Lower lobe of right lung (tissue), 2 donors: ENCODE measurements around the gene MANBA. TPM values are rescaled to one million over a fixed set of nuclear protein-coding genes. Genes with fewer than 3 reads are reported as not detected.
"Not testable (repeated sequence)": the region's sequence is repeated elsewhere in the genome, so short reads cannot be mapped to it uniquely, and the experiment has no call there.

Source experiments
- ATAC-seq, 2 donors: fragments of 200-7000 bp; cut with Tn5 transposase; one replicate each; pipeline ENCODE4 v1.9.1; 2020 to 2022; ENCODE audit warnings: mild to moderate bottlenecking in 2 of 2, moderate library complexity in 2 of 2
- DNase-seq: peaks from one replicate; pipeline ENCODE4 v3.0.0-alpha.2; 2020
- H3K27ac ChIP-seq: fragments of 200-600 bp; one replicate; pipeline ENCODE4 v1.8.0; 2022
- H3K27me3 ChIP-seq: fragments of 200-600 bp; one replicate; pipeline ENCODE4 v1.8.0; 2022; ENCODE audit warnings: low read depth
- H3K36me3 ChIP-seq: fragments of 200-600 bp; one replicate; pipeline ENCODE4 v1.8.0; 2022; ENCODE audit warnings: mild to moderate bottlenecking
- H3K4me1 ChIP-seq: fragments of 200-600 bp; one replicate; pipeline ENCODE4 v1.8.0; 2022
- H3K4me3 ChIP-seq: fragments of 200-600 bp; one replicate; pipeline ENCODE4 v1.8.0; 2022; ENCODE audit warnings: mild to moderate bottlenecking
- H3K9me3 ChIP-seq: fragments of 200-600 bp; one replicate; pipeline ENCODE4 v1.8.0; 2022
- CTCF ChIP-seq: fragments of 200-600 bp; IDR thresholded peaks from one replicate; pipeline ENCODE4 v1.8.0; 2022; ENCODE audit warnings: antibody characterized with exemption, mild to moderate bottlenecking
- intact Hi-C: fragments of 100-400 bp; cut with DNase I; formaldehyde crosslinking; loops from one replicate; pipeline ENCODE4 v1.11.0; 2022
- total RNA-seq: library from RNA; stranded (reverse); fragmentation: NEBNext Ultra II Directional; extraction: Animal tissue kit (Norgen Biotek cat#: 25700); gene quantifications from one replicate; pipeline ENCODE4 v1.2.1, GENCODE V29; 2021
- donor health status: DM: no; HTN: yes; CAD: no; lungs with severe emphysema.

Gene MANBA
- total RNA-seq, 1 donor from 2014 or later: 68.2 TPM

GRCh38 chr4:102620697-102621497, 139.9 kb downstream of the MANBA start:
- peak; percentile 83 to 91 for ATAC-seq
- H3K27ac ChIP-seq: no peak overlapping the region
- no peaks in the 10 kb centered on the region for H3K4me1 ChIP-seq
- intact Hi-C loops: loop anchor here (10.0 kb wide), 1 partner anchor 384 kb away; no protein-coding TSS in a partner anchor
- no peak overlapping the region for H3K4me3 ChIP-seq
- H3K36me3 ChIP-seq: peaks cover 16% of the 10 kb centered on the region
- DNase-seq: no peak
- no peaks in the 10 kb centered on the region for H3K9me3 ChIP-seq
- TF ChIP-seq CTCF: peak; percentile 45
- H3K27me3 ChIP-seq: no peaks in the 10 kb centered on the region

GRCh38 chr4:102619776-102620631, 140.8 kb downstream of the MANBA start:
- not testable (repeated sequence) for H3K4me1 ChIP-seq, H3K4me3 ChIP-seq, H3K9me3 ChIP-seq, H3K27ac ChIP-seq, DNase-seq, H3K27me3 ChIP-seq
- ATAC-seq: peak; percentile 38 to 40
- peaks cover 25% of the 10 kb centered on the region for H3K36me3 ChIP-seq
- intact Hi-C loops: loop anchor here (10.0 kb wide), 1 partner anchor 385 kb away; no protein-coding TSS in a partner anchor

- DNase-seq, H3K4me3 ChIP-seq, H3K27me3 ChIP-seq, H3K4me1 ChIP-seq, H3K9me3 ChIP-seq, ATAC-seq, H3K27ac ChIP-seq, intact Hi-C loops: not testable (repeated sequence)
- H3K36me3 ChIP-seq: peaks cover 35% of the 10 kb centered on the region
Observed at GRCh38 chr4:102619021-102619420, 141.7 kb downstream of the MANBA start.

- Histone ChIP-seq H3K4me1 (peaks cover 14% of the 10 kb centered on the region), H3K4me3 (no peak overlapping the region), H3K27me3 (no peaks in the 10 kb centered on the region), H3K27ac (no peak overlapping the region), H3K9me3 (no peaks in the 10 kb centered on the region), H3K36me3 (peaks cover 59% of the 10 kb centered on the region)
- ATAC-seq: no peak
- no peak for TF ChIP-seq CTCF
- intact Hi-C loops: no loop called here
- DNase-seq: no peak
Observed at GRCh38 chr4:102616636-102617035, 144.1 kb downstream of the MANBA start.

GRCh38 chr4:102614801-102615200, 146.0 kb downstream of the MANBA start:
- ATAC-seq (peak in 1 of 2 donors; percentile 13), DNase-seq (no peak)
- no peak for TF ChIP-seq CTCF
- intact Hi-C loops: no loop called here
- Histone ChIP-seq H3K27me3 (no peaks in the 10 kb centered on the region), H3K9me3 (no peaks in the 10 kb centered on the region), H3K4me1 (peaks cover 14% of the 10 kb centered on the region), H3K36me3 (peaks cover 77% of the 10 kb centered on the region), H3K27ac (peak overlapping the region; percentile 13), H3K4me3 (no peak overlapping the region)

GRCh38 chr4:102612824-102613366, 147.9 kb downstream of the MANBA start:
- peaks cover 14% of the 10 kb centered on the region for H3K4me1 ChIP-seq
- TF ChIP-seq CTCF: no peak
- peak overlapping the region; percentile 59 for H3K27ac ChIP-seq
- no peaks in the 10 kb centered on the region for H3K27me3 ChIP-seq
- intact Hi-C loops: no loop called here
- no peak for DNase-seq
- H3K9me3 ChIP-seq: no peaks in the 10 kb centered on the region
- peak; percentile 49 to 63 for ATAC-seq
- peaks cover 96% of the 10 kb centered on the region for H3K36me3 ChIP-seq
- no peak overlapping the region for H3K4me3 ChIP-seq
